IMR-90 (cell line): ENCODE measurements around the gene TMEM248. TPM values are rescaled to one million over a fixed set of nuclear protein-coding genes. Genes with fewer than 3 reads are reported as not detected.
"Not testable (repeated sequence)": the region's sequence is repeated elsewhere in the genome, so short reads cannot be mapped to it uniquely, and the experiment has no call there.

ENCODE experiments used
- ATAC-seq: fragments of 200-7000 bp; cut with Tn5 transposase; 2 replicates; pipeline ENCODE4 v1.9.1; 2020; ENCODE audit warnings: low read depth, mild to moderate bottlenecking, moderate library complexity
- BruUV-seq: library from RNA; stranded (reverse); fragments of 400-500 nt; replicated peaks from 2 replicates; lab custom pipeline; 2021; lab: Mats Ljungman, UMichigan
- CTCF ChIA-PET: fragments of 300-600 bp; formaldehyde crosslinking; extraction: SDS; loops from one replicate; lab custom pipeline; 2021; ENCODE audit warnings: antibody characterized with exemption; lab: Yijun Ruan, JAX
- POLR2A ChIA-PET: fragments of 300-600 bp; sonication (Branson Sonifier 250); formaldehyde crosslinking; loops from one replicate; lab custom pipeline; 2022; ENCODE audit warnings: antibody characterized with exemption; ENCODE audit not compliant: unreplicated experiment; lab: Charles Lee
- DNase-seq: peaks from one replicate; pipeline ENCODE4 v3.0.0; 2013
- H2AFZ ChIP-seq: replicated peaks from 2 replicates; pipeline ENCODE3; 2013; ENCODE audit warnings: low read length, mild to moderate bottlenecking; ENCODE audit not compliant: poor library complexity
- H2AK5ac ChIP-seq: 2 replicates; pipeline ENCODE4 v1.6.1; 2013; ENCODE audit warnings: low read depth, low read length, inconsistent platforms
- H2AK9ac ChIP-seq: replicated peaks from 2 replicates; pipeline ENCODE3; 2013; ENCODE audit warnings: mild to moderate bottlenecking, low read depth, low read length, moderate library complexity; ENCODE audit not compliant: poor library complexity
- H2BK120ac ChIP-seq: 2 replicates; pipeline ENCODE4 v1.6.1; 2013; ENCODE audit warnings: low read depth, low read length, inconsistent platforms
- H2BK15ac ChIP-seq: 3 replicates; pipeline ENCODE4 v1.6.1; 2013; ENCODE audit warnings: low read depth, low read length, inconsistent platforms
- H2BK20ac ChIP-seq: 2 replicates; pipeline ENCODE4 v1.6.1; 2013; ENCODE audit warnings: low read depth, mild to moderate bottlenecking, inconsistent platforms, low read length, moderate library complexity
- H2BK5ac ChIP-seq: 2 replicates; pipeline ENCODE4 v1.6.1; 2013; ENCODE audit warnings: mild to moderate bottlenecking, low read depth, low read length, inconsistent platforms; ENCODE audit not compliant: poor library complexity, severe bottlenecking
- H3K14ac ChIP-seq: replicated peaks from 2 replicates; pipeline ENCODE4 v1.6.1; 2013; ENCODE audit warnings: low read depth, low read length, inconsistent platforms
- H3K18ac ChIP-seq: 2 replicates; pipeline ENCODE4 v1.6.1; 2013; ENCODE audit warnings: low read depth, low read length, control low read depth
- H3K23ac ChIP-seq: 2 replicates; pipeline ENCODE4 v1.6.1; 2013; ENCODE audit warnings: low read depth, low read length, inconsistent platforms
- H3K27ac ChIP-seq: 2 replicates; pipeline ENCODE4 v1.5.1; 2013; ENCODE audit warnings: mild to moderate bottlenecking, control low read depth, low read length; ENCODE audit not compliant: insufficient read depth
- H3K27me3 ChIP-seq: 2 replicates; pipeline ENCODE4 v1.6.1; 2013; ENCODE audit warnings: low read length; ENCODE audit not compliant: control insufficient read depth, insufficient read depth
- H3K36me3 ChIP-seq: 2 replicates; pipeline ENCODE4 v1.6.1; 2013; ENCODE audit warnings: low read length, mixed read lengths; ENCODE audit not compliant: control insufficient read depth, insufficient read depth
- H3K4ac ChIP-seq: 2 replicates; pipeline ENCODE4 v1.6.1; 2013; ENCODE audit warnings: low read depth, low read length, inconsistent platforms
- H3K4me1 ChIP-seq: 2 replicates; pipeline ENCODE4 v1.6.1; 2013; ENCODE audit warnings: low read length, mixed read lengths; ENCODE audit not compliant: control insufficient read depth, insufficient read depth
- H3K4me2 ChIP-seq: 2 replicates; pipeline ENCODE4 v1.6.1; 2013; ENCODE audit warnings: low read depth, mild to moderate bottlenecking, control low read depth, low read length, moderate library complexity
- H3K4me3 ChIP-seq: 2 replicates; pipeline ENCODE4 v1.5.1; 2013; ENCODE audit warnings: low read depth, mild to moderate bottlenecking, control low read depth, low read length, moderate library complexity; ENCODE audit not compliant: insufficient read depth
- H3K56ac ChIP-seq: 2 replicates; pipeline ENCODE4 v1.6.1; 2013; ENCODE audit warnings: low read length, inconsistent platforms; ENCODE audit not compliant: insufficient read depth; ENCODE audit errors: extremely low read depth
- H3K79me1 ChIP-seq, 2 experiments: 2 replicates each; pipeline ENCODE4 v1.6.1; 2013; ENCODE audit warnings: low read length in 2 of 2, inconsistent platforms in 1 of 2, low read depth in 1 of 2
- H3K9ac ChIP-seq: 2 replicates; pipeline ENCODE4 v1.6.1; 2013; ENCODE audit warnings: low read depth, low read length, control low read depth
- H3K9me1 ChIP-seq: 2 replicates; pipeline ENCODE4 v1.6.1; 2013; ENCODE audit warnings: low read length, inconsistent platforms; ENCODE audit not compliant: insufficient read depth
- H3K9me3 ChIP-seq: 2 replicates; pipeline ENCODE4 v1.6.1; 2013; ENCODE audit warnings: low read length; ENCODE audit not compliant: control insufficient read depth, insufficient read depth
- H4K20me1 ChIP-seq: 2 replicates; pipeline ENCODE4 v1.6.1; 2013; ENCODE audit warnings: low read length, inconsistent platforms; ENCODE audit not compliant: insufficient read depth
- H4K5ac ChIP-seq: 2 replicates; pipeline ENCODE4 v1.6.1; 2013; ENCODE audit warnings: mild to moderate bottlenecking, low read depth, low read length, control low read depth
- H4K8ac ChIP-seq, 2 experiments: 2 replicates each; pipeline ENCODE4 v1.6.1; 2013; ENCODE audit warnings: low read depth in 2 of 2, low read length in 2 of 2, control low read depth in 1 of 2, inconsistent platforms in 1 of 2
- H4K91ac ChIP-seq: 2 replicates; pipeline ENCODE4 v1.6.1; 2013; ENCODE audit warnings: low read depth, low read length, inconsistent platforms; ENCODE audit not compliant: insufficient read depth
- WGBS, 2 experiments: methylation state at CpG; one replicate each; pipeline versions ENCODE4 v1.1.5 to v1.1.7; 2013; ENCODE audit warnings: missing lambda C conversion rate in 2 of 2; ENCODE audit not compliant: insufficient read length in 1 of 2; ENCODE audit errors: extremely low coverage in 2 of 2; 5-methylcytosine and 5-hydroxymethylcytosine counted together
- dilution Hi-C: fragments of 300-500 bp; cut with HindIII; formaldehyde crosslinking; loops from one replicate; pipeline ENCODE4 v1.14.3; 2018; ENCODE audit warnings: low sequenced_read_pairs; ENCODE audit not compliant: unreplicated experiment
- in situ Hi-C: fragments of 300-500 bp; cut with MboI; formaldehyde crosslinking; loops from 3 replicates; pipeline ENCODE4 v1.14.3; 2019; ENCODE audit warnings: low sequenced_read_pairs, inconsistent platforms, mixed read lengths
- intact Hi-C: fragments of 100-400 bp; cut with micrococcal nuclease; formaldehyde crosslinking; loops from 2 replicates; pipeline ENCODE4 v1.10.0; 2022
- polyA plus RNA-seq, 3 experiments: library from polyadenylated mRNA; depleted of rRNA; stranded (reverse); fragments of >200 nt; gene quantifications; 2 replicates each; pipeline ENCODE4 v1.2.3, GENCODE V29; 2012; ENCODE audit warnings: low replicate concordance in 1 of 3
- total RNA-seq: library from RNA; depleted of rRNA; stranded (reverse); fragments of >200 nt; gene quantifications from 2 replicates; pipeline ENCODE4 v1.2.3, GENCODE V29; 2012

The TMEM248 gene
- total and polyA plus RNA-seq, 2 of the 4 experiments (the other 2 are of a cell fraction), result 103 to 175 TPM

- H2AK9ac ChIP-seq, H2AFZ ChIP-seq, H3K4ac ChIP-seq, H3K9ac ChIP-seq, H3K9me3 ChIP-seq, BruUV-seq, H4K5ac ChIP-seq, H4K20me1 ChIP-seq, dilution Hi-C loops, CTCF ChIA-PET, DNase-seq, in situ Hi-C loops, H4K8ac ChIP-seq, H2BK120ac ChIP-seq, POLR2A ChIA-PET, H2BK5ac ChIP-seq, H3K4me1 ChIP-seq, H3K27me3 ChIP-seq, H2BK20ac ChIP-seq, H3K27ac ChIP-seq, H4K91ac ChIP-seq, H3K9me1 ChIP-seq, H3K23ac ChIP-seq, H3K4me2 ChIP-seq, ATAC-seq, H3K14ac ChIP-seq, H3K36me3 ChIP-seq, H2BK15ac ChIP-seq, H3K4me3 ChIP-seq, H2AK5ac ChIP-seq, H3K18ac ChIP-seq, H3K56ac ChIP-seq, H3K79me1 ChIP-seq, intact Hi-C loops: not testable (repeated sequence)
- no CpG with 5 or more reads among the region's 6 CpGs for WGBS, 2 experiments
These were observed 40.4 kb upstream of the TMEM248 start for GRCh38 chr7:66880577-66880976.
